Ishikawa (cell line): Measurements from ENCODE around the gene LAMB1.

Source experiments
- CREB1 ChIP-seq: IDR thresholded peaks from 2 replicates; pipeline ENCODE4 v1.6.1; 2012; ENCODE audit warnings: low read depth
- YY1 ChIP-seq: IDR thresholded peaks from 2 replicates; pipeline ENCODE4 v1.6.1; 2012; ENCODE audit warnings: low read depth

GRCh38 chr7:108004220-108005142, 1.5 kb upstream of the LAMB1 start:
- TF ChIP-seq CREB1: no peak
- no peak for TF ChIP-seq YY1
